Esophagus (tissue), 2 donors: ENCODE results near the gene GRM3. TPM values are rescaled to one million over a fixed set of nuclear protein-coding genes. Genes with fewer than 3 reads are reported as not detected.

Source experiments
- H3K27ac ChIP-seq, 2 donors: one replicate each; pipeline ENCODE4 v1.5.1; 2013; ENCODE audit warnings: low read depth in 2 of 2, mild to moderate bottlenecking in 2 of 2, inconsistent platforms in 1 of 2, low read length in 1 of 2, moderate library complexity in 1 of 2
- H3K27me3 ChIP-seq, 2 donors: one replicate each; pipeline ENCODE4 v1.6.1; 2013; ENCODE audit warnings: low read length in 2 of 2, control low read depth in 1 of 2, mild to moderate bottlenecking in 1 of 2; ENCODE audit not compliant: insufficient read depth in 2 of 2, control insufficient read depth in 1 of 2
- H3K36me3 ChIP-seq, 2 donors: one replicate each; pipeline ENCODE4 v1.6.1; 2013; ENCODE audit warnings: low read length in 1 of 2; ENCODE audit not compliant: control insufficient read depth in 2 of 2, insufficient read depth in 2 of 2
- H3K4me1 ChIP-seq, 2 donors: one replicate each; pipeline ENCODE4 v1.6.1; 2013; ENCODE audit warnings: low read length in 1 of 2; ENCODE audit not compliant: control insufficient read depth in 2 of 2, insufficient read depth in 2 of 2
- H3K4me3 ChIP-seq, 2 donors: one replicate each; pipeline ENCODE4 v1.5.1; 2013; ENCODE audit warnings: low read length in 2 of 2, mild to moderate bottlenecking in 2 of 2, low read depth in 1 of 2, moderate library complexity in 1 of 2
- H3K9me3 ChIP-seq, 2 donors: one replicate each; pipeline ENCODE4 v1.6.1; 2013; ENCODE audit warnings: mild to moderate bottlenecking in 2 of 2, low read depth in 1 of 2, low read length in 1 of 2, moderate library complexity in 1 of 2; ENCODE audit not compliant: control insufficient read depth in 2 of 2, insufficient read depth in 1 of 2
- WGBS, 2 donors: extraction: QIAGEN DNeasy Blood & Tissue Kit; methylation state at CpG; one replicate each; pipeline ENCODE4 v1.1.7; 2013; 5-methylcytosine and 5-hydroxymethylcytosine counted together
- polyA plus RNA-seq, 2 donors: library from polyadenylated mRNA; stranded (reverse); fragments of 200-250 nt; gene quantifications; one replicate each; pipeline ENCODE4 v1.2.3, GENCODE V29; 2013
- donor health status: healthy with polysubstance abuse.
- donor health status: Bipolar disorder and iron deficiency.

Gene GRM3
- polyA plus RNA-seq, 2 donors: 0.02 to 0.05 TPM

DNA sequence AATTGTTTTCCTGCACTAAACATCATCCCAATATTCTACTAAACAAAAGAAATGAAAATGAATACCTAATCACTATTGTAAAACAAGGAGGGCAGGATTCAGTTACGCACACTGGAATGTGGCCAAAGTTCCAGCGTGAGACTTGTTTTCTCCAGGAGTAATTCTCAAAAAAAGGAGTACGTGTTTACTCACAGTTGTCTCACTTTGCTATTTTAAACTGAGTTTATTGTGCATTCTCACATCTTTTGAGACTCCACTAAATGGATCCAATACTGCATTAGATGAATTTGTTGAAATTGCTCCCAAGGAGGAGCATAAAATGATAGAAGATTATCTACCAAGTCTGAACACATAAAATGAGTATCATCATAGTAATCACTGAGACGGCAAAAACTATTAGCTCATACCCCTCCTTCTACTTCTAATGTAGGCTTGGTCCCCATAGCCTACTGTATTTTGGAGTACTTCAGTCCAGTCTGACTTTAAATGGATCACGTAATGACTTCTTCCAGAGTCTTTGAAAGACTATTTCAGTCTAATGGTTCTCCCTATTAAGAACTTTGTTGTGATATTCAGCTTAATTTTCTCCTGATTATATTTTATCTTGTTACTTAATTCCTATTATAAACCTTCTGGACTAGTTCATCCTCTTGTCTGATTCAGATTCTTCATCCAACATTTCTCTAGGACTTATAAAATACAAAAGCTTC is 3.8 kb downstream of the GRM3 start:
- Histone ChIP-seq H3K4me1 (no peaks in the 10 kb centered on the region), H3K27me3 (peaks cover 0 to 5% of the 10 kb centered on the region in 2 donors), H3K36me3 (no peaks in the 10 kb centered on the region), H3K9me3 (no peaks in the 10 kb centered on the region), H3K4me3 (no peak overlapping the region), H3K27ac (no peak overlapping the region)
- 75 to 87% methylated on average over 5 of the region's 5 CpGs for WGBS, 2 donors

- Histone ChIP-seq H3K4me3 (no peak overlapping the region), H3K27ac (no peak overlapping the region), H3K4me1 (no peaks in the 10 kb centered on the region), H3K9me3 (no peaks in the 10 kb centered on the region), H3K36me3 (no peaks in the 10 kb centered on the region), H3K27me3 (peaks cover 0 to 5% of the 10 kb centered on the region in 2 donors)
- 47 to 58% methylated on average over 1 of the region's 1 CpG for WGBS, 2 donors
Measured at GRCh38 chr7:86648169-86648568, 4.5 kb downstream of the GRM3 start.

GRCh38 chr7:86653919-86654659 is 10.4 kb downstream of the GRM3 start:
- WGBS, 2 donors: 41 to 49% methylated on average over 9 of the region's 9 CpGs
- Histone ChIP-seq H3K4me3 (no peak overlapping the region), H3K27ac (no peak overlapping the region)

GRCh38 chr7:86657948-86658347 is 14.2 kb downstream of the GRM3 start:
- no peak overlapping the region for H3K4me3 ChIP-seq
- H3K27ac ChIP-seq: no peak overlapping the region
- H3K36me3 ChIP-seq: no peaks in the 10 kb centered on the region
- 64 to 75% methylated on average over 2 of the region's 2 CpGs for WGBS, 2 donors
- H3K27me3 ChIP-seq: no peaks in the 10 kb centered on the region
- H3K9me3 ChIP-seq: peaks cover 0 to 3% of the 10 kb centered on the region in 2 donors
- H3K4me1 ChIP-seq: no peaks in the 10 kb centered on the region

More at GRCh38 chr7:86653919-86654659, 10.4 kb downstream of the GRM3 start:
- Histone ChIP-seq H3K4me1 (no peaks in the 10 kb centered on the region), H3K9me3 (peaks cover 0 to 3% of the 10 kb centered on the region in 2 donors), H3K36me3 (no peaks in the 10 kb centered on the region), H3K27me3 (no peaks in the 10 kb centered on the region)

GRCh38 chr7:86660950-86661462 is 17.3 kb downstream of the GRM3 start:
- H3K27ac ChIP-seq: no peak overlapping the region
- 75 to 81% methylated on average over 3 of the region's 3 CpGs for WGBS, 2 donors
- no peaks in the 10 kb centered on the region for H3K36me3 ChIP-seq
- no peaks in the 10 kb centered on the region for H3K9me3 ChIP-seq
- H3K4me3 ChIP-seq: no peak overlapping the region
- no peaks in the 10 kb centered on the region for H3K27me3 ChIP-seq
- H3K4me1 ChIP-seq: no peaks in the 10 kb centered on the region

DNA sequence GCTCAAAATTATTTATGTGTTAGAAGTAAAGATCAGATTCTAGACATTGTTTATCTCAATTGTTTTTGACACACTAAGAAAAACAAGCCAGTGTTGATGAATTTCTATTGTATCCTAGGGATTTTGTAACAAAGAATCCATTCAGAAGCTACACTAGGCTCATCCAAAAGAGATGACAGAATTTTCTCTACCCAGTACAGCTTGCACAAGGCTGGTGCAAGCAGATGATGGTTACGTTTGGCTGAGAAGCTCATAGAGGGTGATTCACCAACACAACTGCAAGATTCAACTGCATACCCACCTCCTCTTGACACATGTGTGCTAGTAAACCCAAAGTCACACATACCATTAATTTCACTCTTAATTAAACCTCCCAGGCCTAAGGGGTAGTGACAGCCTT is 20.8 kb downstream of the GRM3 start:
- no peaks in the 10 kb centered on the region for H3K9me3 ChIP-seq
- H3K27me3 ChIP-seq: no peaks in the 10 kb centered on the region
- no peak overlapping the region for H3K27ac ChIP-seq
- WGBS, 2 donors: 72 to 81% methylated on average over 1 of the region's 1 CpG
- H3K4me1 ChIP-seq: no peaks in the 10 kb centered on the region
- H3K36me3 ChIP-seq: no peaks in the 10 kb centered on the region
- no peak overlapping the region for H3K4me3 ChIP-seq

- Histone ChIP-seq H3K4me3 (no peak overlapping the region), H3K9me3 (no peaks in the 10 kb centered on the region), H3K4me1 (no peaks in the 10 kb centered on the region), H3K36me3 (no peaks in the 10 kb centered on the region), H3K27me3 (no peaks in the 10 kb centered on the region), H3K27ac (no peak overlapping the region)
- WGBS, 2 donors: 90 to 94% methylated on average over 5 of the region's 5 CpGs
Measured at GRCh38 chr7:86664991-86665390, 21.3 kb downstream of the GRM3 start.

GRCh38 chr7:86665669-86666068 is 22.0 kb downstream of the GRM3 start:
- H3K9me3 ChIP-seq: no peaks in the 10 kb centered on the region
- H3K36me3 ChIP-seq: no peaks in the 10 kb centered on the region
- H3K4me1 ChIP-seq: no peaks in the 10 kb centered on the region
- H3K27me3 ChIP-seq: no peaks in the 10 kb centered on the region
- H3K27ac ChIP-seq: no peak overlapping the region
- no peak overlapping the region for H3K4me3 ChIP-seq
- WGBS, 2 donors: 48 to 52% methylated on average over 2 of the region's 2 CpGs

DNA sequence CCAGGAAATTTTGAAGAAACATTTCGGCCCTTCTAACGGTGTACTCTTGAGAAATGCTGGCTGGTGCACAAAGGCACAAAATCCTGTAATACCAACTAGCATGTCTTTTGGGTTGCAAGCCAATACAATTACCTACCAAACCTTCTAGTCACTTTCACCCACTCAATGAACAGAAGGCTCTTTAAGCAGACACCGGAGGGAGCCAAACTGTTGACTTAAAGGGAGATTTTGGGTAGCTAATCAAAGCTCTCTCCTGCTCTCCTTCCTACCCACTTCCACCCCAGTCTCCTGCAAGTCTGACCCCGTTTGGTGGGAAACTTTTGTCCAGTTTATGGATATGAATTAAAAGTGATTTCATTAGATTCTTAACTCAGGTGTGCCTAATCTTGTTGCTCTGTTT is 24.0 kb downstream of the GRM3 start:
- 38 to 44% methylated on average over 4 of the region's 4 CpGs for WGBS, 2 donors
- Histone ChIP-seq H3K27me3 (no peaks in the 10 kb centered on the region), H3K9me3 (no peaks in the 10 kb centered on the region), H3K36me3 (no peaks in the 10 kb centered on the region), H3K27ac (no peak overlapping the region), H3K4me1 (no peaks in the 10 kb centered on the region), H3K4me3 (no peak overlapping the region)
